Measurements from ENCODE around the gene CPXM1. TPM values are rescaled to one million over a fixed set of nuclear protein-coding genes. Genes with fewer than 3 reads are reported as not detected.
A peak's percentile ranks its signal among the peaks of the same experiment; 100 is the strongest.

The CPXM1 gene
- total RNA-seq, 1 donor from 2014 or later = 1.5 TPM

DNA sequence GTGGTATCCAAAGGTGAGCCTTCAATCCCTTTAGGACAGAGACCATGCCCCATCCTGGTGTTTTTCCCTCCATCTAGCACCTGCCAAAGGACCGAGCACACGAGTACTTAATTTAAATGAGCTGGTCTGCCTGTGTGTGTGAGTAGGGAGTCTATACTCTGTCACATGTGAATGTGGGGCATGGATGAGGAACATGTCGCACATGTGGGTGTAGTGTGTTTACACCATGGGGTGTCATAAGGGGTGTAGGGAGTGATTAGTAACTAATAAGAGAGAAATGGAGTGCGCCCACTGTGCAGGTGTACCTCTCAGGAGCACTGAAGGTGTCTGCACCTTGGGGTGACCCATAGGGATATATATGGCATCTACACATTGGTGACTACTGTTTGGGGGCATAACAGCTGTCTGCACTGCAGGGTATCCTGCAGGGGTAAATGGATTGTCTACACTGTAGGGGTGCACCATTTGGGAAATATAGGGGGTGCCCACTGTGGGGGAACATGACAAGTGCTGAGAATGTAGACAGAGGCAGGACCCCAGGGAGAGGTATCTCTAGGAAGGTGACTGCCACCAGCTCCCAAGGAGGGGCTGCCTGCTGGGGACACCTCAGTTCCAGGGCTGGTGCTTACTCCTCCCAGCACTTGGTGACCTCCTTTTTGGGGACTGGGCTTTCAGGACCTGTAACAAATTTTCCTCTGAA, 54.3 kb downstream of the CPXM1 start:
- no peaks in the 10 kb centered on the region for H3K9me3 Mint-ChIP-seq

DNA sequence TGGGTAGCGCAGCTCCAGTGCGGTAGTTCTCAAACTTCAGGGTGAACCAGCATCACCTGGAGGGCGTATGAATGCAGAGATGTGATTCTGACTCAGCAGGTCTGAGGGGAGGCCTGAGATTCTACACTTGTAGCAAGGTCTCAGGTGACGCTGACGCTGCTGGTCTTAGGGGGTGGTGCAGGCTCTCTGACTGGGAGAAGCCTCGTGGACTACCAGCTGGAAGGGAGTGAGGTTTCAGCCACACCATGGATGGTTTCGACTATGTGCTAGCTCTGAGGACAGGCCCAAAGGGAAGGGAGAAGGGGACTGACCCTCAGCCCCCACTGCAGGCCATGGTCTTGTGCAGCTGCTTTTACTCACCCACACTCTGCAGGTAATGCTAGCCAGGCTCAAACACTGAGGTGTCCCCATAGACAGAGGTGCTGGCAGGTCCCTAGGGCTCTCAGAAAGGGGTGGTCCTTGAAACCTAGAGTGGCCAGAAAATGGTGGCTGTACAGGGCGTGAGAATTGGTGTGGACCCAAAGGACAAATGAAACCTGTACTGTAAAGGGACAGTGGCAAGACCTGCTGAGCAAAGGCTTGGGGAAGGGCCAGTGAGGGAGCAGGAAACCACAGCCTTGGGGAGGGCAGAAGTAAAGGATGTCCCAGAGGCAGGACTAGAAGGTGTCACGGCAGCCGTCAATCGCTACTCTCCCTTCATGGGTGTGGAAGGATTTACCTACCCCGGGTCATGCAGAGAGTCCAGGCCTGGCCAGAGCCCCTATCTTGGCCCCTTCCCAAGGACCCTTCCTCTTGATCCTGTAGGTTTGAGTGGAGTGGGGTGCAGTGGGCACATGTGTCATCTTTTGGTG, 55.1 kb downstream of the CPXM1 start:
- peaks cover 27% of the 10 kb centered on the region for H3K4me1 Mint-ChIP-seq (ENCODE audit: low read depth)

More for the DNA sequence above, 54.3 kb downstream of the CPXM1 start:
- Mint-ChIP-seq H3K27me3 (ENCODE audit: low read depth) (peaks cover 34% of the 10 kb centered on the region), H3K27ac (no peak overlapping the region), H3K4me1 (ENCODE audit: low read depth) (peaks cover 26% of the 10 kb centered on the region), H3K4me3 (ENCODE audit: low read depth) (no peak overlapping the region), H3K36me3 (ENCODE audit: low read depth) (no peaks in the 10 kb centered on the region)
- DNase-seq (ENCODE audit: low spot score) = peak; percentile 1
- intact Hi-C loops (cut with micrococcal nuclease) = no loop called here

More for the DNA sequence above, 55.1 kb downstream of the CPXM1 start:
- H3K4me3 Mint-ChIP-seq (ENCODE audit: low read depth) = no peak overlapping the region
- peaks cover 26% of the 10 kb centered on the region for H3K27me3 Mint-ChIP-seq (ENCODE audit: low read depth)
- H3K27ac Mint-ChIP-seq = no peak overlapping the region
- H3K9me3 Mint-ChIP-seq = no peaks in the 10 kb centered on the region
- DNase-seq (ENCODE audit: low spot score) = peak; percentile 4
- intact Hi-C loops (cut with micrococcal nuclease) = no loop called here
- H3K36me3 Mint-ChIP-seq (ENCODE audit: low read depth) = no peaks in the 10 kb centered on the region

Other genes starting within 250 kb of the CPXM1 start
- gene NOP56, start 148.0 kb downstream of the CPXM1 start, total RNA-seq = 693 and 705 TPM in 2 replicates
- 111 and 112 TPM in 2 replicates for gene IDH3B, start 136.4 kb downstream of the CPXM1 start, total RNA-seq
- gene EBF4, start 107.8 kb downstream of the CPXM1 start, total RNA-seq = 6.0 and 10.5 TPM in 2 replicates
- not detected in 2 replicates for gene C20orf141, start 14.4 kb upstream of the CPXM1 start, total RNA-seq
- gene TMEM239, start 15.7 kb upstream of the CPXM1 start, total RNA-seq = not detected in 2 replicates
- 29.2 and 35.2 TPM in 2 replicates for gene PCED1A, start 40.0 kb upstream of the CPXM1 start, total RNA-seq
- gene VPS16, start 40.1 kb upstream of the CPXM1 start, total RNA-seq = 47.4 and 50.1 TPM in 2 replicates
- 92.0 TPM in 2 replicates for gene PTPRA, start 72.9 kb upstream of the CPXM1 start, total RNA-seq
- 3.4 and 3.7 TPM in 2 replicates for gene GNRH2, start 243.0 kb upstream of the CPXM1 start, total RNA-seq
- gene MRPS26, start 245.4 kb upstream of the CPXM1 start, total RNA-seq = 143 and 148 TPM in 2 replicates

All from activated T-helper 2 cell treated with anti-CD3 and anti-CD28 coated beads, Interferon-gamma antibody, Interleukin-2, Interleukin-4, amounts not matched to agents 10 μg/mL and 5 μg/mL and 100 μg/mL, durations not matched to agents 14 hours and 24 hours and 36 hours (primary cell).